Measurements from ENCODE around the gene FAM180A.
"Not testable (repeated sequence)": the region's sequence is repeated elsewhere in the genome, so short reads cannot be mapped to it uniquely, and the experiment has no call there.

Gene FAM180A

DNA sequence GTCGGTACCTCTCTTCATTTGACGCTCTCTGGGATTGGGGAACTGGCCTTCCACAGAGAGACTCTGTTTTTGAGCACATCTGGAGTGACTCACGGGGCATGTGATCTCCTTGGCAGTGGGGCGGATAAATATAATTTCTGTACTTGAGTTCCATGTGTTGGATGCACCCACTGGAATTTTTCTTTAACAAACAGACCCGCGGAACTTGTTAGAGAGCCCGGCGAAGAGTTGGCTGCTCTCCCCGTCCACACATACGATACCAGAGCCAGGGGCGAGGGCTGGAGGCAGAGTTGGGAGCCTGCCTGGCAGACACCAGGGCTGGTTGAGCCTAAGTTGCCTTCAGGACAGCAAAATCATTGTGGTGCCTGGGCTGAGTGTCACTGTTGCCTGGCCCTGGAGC lies at the start of gene FAM180A:
FAM180A (minus strand) TSS at position 44 of the 400 bp plus-strand sequence. CDS start 233 bp downstream, outside the sequence.
- DNase-seq: no peak

DNA sequence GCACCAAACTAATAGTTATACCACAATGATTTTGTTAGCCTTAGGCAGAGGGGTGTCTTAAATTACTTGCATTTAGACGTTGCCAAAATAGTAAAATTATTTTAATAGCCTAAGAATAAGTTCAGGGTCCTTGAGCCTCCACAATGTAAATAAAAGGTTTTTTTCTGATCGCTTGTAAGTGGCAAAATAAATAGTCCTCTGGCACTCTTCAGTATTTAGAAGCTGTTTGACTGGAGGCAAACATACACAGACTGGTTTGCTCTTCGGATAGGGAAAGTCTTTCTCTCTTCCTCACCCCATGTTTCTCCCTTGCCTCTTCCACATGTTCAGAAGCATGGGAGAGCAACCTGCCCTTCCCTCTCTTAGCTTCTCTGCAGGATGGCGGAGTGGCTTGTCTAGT lies 49.5 kb upstream of the FAM180A start:
- no peak for DNase-seq

DNA sequence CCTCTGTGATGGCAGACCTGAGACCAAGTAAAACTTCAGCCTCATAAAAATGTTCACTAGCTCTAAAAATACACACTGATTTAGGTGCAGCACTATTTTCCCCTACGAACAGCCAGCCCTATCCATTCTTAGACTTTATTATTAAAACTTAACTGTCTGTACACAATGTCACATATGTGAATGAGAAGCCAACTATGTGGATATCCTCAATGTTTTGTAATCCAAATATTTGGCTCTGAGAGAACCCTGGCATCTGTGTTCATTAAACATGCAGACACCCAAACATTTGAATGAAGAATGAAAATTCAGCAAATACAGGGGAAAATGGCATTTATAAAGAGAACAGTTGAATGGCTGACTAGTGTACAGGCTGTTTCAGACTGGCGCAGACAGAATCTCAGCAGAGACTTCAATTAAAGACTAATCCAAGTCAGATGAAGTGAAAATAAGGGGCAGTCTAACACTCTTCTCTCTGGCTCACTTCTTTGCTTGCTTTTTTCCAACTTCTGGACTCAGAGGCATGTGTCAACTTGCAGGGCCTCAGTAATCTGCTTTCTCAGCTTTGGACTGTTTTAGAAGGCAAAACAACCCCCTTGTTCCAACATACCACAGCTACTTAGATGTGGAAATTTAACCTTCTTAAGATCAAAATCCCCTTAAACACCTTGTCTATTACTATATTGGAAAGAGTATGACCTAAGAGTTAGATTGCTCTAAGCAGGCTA lies 47.4 kb upstream of the FAM180A start:
- no peak for DNase-seq

DNA sequence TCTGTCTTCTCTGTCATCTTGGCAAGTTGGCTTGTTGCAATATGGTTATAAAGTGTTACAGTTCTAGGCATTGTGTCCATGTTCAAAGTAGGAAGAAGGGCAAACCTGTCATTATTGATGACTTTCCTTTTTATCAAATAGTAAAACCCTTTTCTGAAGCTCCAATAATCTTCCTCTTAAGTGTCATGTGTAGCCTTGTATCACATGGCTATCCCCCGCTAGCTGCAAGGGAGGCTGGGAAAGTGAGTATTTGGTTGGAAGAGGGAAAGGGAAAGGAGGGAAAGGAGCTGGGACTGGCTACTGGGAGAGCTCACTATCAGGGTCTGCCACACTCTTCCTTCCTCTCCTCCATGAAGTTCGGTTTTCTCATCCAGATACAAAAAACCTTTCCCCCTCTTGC lies 45.2 kb upstream of the FAM180A start:
- DNase-seq: no peak

DNA sequence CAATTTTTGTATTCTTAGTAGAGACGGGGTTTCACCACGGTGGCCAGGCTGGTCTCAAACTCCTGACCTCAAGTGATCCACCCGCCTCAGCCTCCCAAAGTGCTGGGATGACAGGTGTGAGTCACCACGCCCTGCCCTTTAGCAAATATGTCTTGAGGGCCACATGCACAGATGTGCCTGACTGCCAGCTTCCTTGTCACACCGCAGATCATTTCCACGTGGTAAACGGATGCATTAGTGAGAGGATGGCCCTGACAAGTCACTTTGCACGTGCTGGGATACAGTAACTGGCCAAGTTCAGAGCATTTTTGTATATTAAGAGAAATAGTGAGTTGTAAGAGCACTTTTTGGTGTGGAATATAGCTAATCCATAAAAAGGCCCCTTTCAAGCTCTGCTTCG lies 44.3 kb upstream of the FAM180A start:
- no peak for DNase-seq

DNA sequence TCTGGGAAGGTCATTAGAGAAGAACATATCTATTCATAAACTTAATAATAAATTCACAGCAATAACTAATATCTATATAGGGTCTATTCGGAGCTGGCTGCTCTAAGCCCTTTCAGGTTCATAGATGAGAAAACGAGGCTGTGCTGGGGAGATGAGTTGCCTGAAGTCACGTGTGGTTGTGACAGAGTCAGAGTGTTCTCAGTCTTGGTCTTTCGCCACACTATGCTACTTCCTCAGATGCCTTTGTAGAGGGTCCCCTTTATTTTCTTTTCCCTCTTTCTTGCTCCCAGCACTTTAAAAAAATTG lies 43.7 kb upstream of the FAM180A start:
- no peak for DNase-seq

DNA sequence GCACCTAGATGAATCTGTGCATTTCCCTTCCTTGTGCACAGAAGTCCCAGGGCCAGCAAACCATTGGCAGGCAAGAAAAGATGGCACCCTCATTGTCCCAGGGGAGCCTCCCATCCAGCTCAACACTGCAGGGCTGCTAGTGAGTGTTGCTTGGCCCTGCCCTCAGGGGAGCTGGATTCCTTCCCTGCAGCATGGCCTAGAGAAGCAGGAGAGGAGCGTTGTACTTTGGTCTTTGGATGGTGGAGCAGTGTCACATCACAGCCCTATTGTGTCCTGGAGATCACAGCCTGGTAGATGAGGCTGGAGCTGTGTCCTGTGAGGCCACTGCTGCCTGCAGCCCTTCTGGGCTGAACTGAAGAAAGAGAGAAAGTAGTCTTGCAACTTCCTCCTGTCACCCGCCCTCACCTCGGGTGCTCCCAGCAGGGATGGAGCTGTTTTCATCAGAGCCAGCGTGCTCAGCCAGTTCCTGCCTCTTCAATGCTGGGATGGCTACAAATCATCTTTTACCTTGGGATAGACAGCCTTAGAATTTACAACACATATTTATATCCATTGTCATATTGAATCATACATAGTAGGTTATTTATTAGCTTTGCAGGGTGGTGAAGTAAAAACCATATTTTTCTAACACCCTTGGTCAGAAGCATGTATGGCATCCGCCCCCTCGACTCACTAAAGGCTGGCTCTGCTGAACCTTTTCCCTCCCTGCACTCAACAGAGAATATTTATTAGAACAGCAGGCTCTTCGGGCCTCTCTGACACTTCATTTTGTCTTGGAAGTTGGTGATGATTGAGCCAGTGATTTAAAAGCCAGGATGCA lies 43.1 kb upstream of the FAM180A start:
- no peak for DNase-seq

DNA sequence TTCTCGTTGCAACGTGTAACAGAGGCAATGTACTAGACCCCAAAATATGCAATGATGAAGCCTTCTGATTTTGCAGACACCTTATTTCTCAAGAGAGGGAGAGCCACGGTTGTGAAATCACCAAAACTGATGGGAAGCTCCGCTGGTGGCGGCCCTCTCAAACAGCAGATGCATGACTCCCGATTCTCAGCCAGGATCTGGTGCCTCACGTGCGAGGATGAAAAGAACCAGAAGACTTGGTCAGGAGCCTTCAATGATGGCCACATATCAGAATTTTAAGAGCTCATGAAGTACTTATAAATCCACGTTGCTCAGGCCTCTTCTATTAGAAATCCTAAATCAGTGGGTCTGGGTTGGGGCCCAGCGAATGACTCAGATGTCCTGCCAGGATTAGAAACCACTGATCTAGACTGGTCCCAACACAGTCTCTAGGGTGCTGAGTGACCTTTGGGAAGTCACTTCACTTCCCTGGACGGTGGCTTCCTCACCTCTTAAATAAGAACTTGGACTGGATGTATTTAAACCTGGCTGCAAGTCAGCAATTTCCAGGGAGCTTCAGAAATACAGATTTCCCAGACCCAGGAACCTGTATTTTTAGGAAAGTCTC lies 41.9 kb upstream of the FAM180A start:
- no peak for DNase-seq

DNA sequence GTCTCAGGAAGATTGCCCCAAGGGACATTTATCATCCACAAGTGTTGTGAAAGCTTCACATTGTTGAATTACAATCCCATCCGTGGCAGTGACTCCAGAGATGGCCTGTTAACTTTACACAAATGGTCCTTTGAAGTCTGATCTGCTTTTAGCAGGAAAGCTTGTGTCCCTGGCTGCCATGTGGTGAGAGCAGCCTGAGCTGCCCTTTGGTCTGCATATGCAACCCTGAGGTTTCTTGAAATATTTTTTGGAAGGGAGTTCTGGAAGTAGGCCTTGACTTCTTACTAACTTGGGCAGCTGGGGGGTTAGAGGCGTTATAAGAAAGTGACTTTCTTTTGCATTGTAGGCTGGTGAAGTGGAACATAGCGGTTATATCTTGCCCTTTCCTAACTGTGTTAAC lies 41.3 kb upstream of the FAM180A start:
- DNase-seq: no peak

DNA sequence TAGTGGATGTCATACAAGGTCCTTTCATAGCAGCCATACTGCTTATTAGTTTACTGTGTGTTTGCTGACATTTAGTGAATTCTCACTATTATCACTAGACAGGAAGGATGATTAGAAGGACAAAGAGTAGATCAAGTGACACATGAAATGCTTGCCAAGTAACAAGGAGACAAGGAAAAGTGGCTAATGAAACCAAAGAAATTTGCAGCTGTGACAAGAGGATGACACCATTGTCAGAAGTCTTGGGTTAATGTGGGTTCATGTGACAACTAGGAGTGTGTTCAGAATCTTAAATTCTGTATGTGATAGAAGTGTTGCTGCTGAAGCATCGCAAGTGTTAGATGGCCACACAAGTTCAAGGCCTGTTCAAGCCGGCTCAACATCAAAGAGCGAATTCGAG lies 40.8 kb upstream of the FAM180A start:
- DNase-seq: no peak

DNA sequence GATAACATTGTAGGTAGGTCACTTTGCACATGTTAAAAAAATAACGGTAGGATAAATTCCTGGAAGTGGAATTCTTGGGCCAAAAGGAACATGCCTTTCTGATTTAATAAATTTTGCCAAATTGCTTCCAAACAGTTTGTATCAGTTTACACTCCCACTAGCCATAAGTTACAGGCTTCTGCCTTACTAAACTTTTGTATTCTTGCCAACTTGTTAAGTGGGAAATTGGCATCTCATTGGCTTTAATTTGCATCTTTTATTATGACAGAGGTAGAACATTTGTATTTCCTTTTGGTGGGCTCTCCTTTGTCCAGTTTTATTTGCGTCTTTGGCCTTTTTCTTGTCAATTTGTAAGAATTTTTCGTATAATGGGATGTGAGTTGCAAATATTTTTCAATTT lies 38.3 kb upstream of the FAM180A start:
- no peak for DNase-seq

DNA sequence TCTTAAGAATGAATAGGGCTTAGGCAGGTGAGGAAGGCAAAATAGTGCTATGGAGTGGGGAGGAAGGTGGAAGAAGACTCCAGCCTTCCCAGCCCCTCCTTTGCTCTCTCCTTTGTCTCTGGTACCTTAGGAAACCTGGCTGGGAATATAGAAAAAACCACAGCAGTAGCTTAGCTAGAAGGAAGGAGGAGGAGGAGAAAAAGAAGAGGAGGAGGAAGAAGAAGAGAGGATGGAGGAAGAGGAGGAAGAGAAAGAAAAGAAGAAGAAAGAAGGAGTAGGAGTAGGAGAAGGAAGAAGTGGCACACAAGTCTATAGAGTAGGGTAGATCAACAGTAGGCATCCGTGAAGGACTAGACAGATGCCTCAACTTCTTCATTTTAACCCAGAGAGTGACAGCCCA lies 36.5 kb upstream of the FAM180A start:
- DNase-seq: no peak

DNA sequence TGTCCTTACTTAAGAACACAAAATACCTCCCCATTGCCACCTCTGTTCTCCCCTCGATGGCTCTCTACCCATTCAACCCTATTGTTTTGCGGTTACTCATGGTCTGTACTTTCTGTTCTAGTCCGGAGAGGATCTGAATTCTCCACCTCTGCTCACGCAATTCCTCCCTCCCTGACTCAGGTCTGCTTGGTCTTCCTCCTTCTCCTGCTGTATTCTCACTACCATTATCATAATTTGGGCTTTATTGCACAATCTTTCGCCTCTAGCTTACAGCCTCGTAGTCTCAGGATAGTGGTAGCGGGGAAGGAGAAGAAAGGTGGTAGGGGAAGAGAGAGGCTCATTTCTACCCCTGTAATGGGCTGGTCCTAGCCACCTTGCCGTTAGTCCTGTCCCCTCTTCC lies 35.4 kb upstream of the FAM180A start:
- no peak for DNase-seq

DNA sequence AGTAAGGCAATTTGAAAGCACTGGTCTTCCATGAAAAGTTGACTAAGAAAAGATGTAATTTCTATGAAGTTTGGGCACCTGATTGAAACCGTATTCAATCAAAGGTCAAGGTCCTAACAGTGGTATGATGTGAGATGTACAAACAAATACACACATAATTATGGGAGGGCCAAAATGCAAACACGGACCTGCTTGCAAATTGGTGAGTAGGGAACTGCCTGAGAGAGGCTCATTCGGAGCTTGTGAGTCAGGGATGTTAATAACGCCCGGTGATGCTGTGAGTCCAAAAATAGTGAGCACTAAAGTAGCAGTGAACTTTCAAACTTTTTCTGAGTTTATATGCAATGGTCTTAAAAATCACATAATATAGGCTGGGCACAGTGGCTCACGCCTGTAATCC lies 34.2 kb upstream of the FAM180A start:
- DNase-seq: no peak

DNA sequence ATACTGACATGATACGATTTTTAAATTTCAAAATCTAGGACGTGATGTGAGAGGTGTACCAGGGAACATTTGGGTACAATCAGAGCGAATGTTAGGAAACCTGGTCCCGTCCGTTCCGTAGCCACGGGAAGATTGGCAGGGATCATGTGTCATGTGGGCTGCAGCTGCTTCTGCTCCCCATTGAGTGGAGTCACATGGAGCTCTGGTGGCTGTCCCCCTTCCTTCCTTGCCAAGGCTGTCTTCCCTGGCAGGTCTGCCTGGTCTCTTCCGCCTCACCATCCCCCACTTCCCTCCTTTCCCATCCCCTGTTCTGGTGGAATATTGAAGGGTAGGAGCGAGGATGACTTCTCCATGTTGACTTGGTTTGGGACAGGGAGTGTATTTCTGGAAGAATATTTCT lies 33.8 kb upstream of the FAM180A start:
- DNase-seq: no peak

DNA sequence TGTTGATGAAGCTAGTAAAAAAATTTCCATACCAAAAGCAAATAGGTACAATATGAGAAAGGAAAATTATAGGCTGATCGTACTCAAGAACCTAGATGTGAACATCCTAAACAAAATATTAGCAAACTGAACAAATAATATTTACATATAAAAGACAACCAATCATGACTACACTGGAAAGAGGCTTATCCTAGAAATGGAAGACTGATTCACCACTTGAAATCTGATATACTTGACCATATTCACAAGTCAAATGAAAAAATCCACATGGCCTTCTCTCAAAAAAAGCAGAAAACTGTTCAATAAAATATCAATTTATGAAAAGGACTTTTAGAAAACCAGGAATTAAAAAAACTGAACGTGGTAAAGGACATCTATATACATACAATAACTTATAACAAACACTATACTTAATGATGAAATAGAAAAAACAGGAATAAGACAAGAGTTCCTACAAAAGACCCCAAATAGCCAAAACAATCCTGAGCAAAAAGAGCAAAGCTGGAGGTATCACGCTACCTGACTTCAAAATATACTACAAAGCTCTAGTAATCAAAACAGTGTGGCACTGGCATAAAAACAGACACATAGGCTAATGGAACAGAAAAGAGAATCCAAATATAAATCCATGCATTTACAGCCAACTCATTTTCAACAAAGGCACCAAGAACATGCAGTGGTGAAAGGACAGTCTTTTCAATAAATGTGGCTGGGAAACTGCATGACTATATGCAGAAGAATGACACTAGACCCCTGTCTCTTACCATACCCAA lies 29.2 kb upstream of the FAM180A start:
- DNase-seq: no peak

DNA sequence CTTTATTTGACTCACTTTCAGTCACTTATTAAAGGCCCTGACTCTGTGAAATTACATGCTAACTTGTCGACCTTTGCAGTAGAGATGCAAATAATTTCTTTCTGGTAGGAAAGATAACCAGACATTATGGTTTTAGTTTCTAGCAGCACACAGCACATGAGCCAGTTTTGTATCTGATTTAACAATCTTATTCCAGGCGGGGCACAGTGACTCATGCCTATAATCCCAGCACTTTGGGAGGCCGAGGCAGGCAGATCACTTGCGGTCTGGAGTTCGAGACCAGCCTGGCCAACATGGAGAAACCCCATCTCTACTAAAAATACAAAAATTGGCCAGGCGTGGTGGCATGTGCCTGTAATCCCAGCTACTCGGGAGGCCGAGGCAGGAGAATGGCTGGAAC lies 27.3 kb upstream of the FAM180A start:
- DNase-seq: not testable (repeated sequence)

DNA sequence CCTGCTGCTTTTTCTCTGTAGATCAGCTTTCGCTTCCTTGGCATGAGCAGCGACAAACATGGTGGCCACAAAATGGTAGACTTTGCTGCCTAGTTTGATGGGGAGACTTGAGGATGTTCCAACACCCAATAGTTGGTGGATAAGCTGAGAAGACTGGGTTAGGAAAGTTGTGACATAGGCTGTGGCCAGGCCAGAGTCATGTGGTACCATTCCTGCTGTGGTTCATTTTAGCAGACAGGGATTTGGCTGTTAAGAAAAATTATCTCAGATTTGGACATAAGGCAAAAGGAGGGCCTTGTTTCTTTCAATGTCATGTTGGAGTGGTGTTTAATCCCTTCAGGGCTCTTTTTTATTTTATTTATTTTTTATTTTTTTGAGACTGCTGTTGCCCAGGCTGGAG lies 26.6 kb upstream of the FAM180A start:
- no peak for DNase-seq

DNA sequence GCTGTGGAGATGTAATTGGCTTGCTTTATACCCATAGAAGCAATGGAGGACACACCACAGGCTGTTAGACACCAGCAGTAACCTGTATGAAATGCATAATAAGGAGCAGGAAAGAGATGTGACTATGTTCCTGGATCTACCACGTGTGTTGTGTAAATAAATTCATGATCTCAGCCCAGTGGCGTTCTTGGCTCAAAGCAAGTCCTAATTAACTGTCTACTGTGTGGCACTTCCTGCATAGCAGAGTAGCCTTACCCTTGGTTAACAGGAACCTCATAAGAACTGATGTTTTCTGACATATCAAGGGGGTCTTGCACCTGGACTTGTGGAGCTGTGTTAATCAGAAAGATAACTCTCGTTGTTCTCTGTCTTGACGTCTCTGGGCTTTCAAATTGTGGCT lies 25.7 kb upstream of the FAM180A start:
- no peak for DNase-seq

DNA sequence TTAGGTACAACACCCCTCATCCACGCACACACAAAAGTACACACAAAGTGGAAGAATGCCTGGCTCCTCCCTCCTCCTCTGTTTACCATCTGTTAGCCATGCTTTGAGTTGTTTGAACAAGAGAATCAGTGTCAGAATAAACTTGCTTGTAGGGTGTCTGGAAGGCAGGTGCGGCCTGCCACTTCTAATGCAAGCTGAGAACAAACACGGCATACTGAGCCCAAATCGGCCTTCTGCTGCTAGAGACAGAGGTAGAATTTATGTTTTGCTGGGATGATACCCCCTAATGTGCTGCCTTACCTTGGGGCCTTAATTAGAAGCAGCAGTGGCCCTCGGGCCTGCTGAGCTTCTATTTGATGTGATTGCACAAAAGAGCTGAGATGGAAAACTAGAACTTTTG lies 24.9 kb upstream of the FAM180A start:
- DNase-seq: no peak

DNA sequence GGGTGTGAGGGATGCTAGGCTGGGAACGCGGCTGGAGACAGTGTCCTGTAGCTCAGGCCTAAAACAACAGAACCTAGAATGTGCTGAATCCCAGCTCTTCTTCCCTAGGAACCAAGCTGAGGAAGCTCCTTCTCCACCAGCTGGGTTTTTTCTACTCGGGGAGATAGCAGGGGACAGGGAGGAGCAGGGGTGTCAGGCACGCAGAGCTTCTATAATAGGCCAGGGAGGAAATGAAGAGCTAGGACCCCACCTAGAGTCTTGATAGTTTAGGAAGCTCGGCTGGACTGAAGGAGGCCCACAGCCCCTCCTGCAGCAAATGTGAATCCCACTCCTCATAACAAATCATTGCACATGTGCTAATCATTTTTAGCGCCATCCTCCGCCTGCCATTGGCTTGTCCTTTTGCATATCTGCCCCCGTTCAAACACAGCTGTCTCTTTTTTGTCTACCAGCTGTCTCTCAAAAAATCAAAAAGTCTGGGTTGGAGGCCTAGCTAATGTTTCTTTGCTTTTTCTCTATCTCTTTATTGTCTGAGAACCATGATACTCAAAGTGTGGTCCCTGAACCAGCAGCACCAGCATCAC lies 24.1 kb upstream of the FAM180A start:
- no peak for DNase-seq

DNA sequence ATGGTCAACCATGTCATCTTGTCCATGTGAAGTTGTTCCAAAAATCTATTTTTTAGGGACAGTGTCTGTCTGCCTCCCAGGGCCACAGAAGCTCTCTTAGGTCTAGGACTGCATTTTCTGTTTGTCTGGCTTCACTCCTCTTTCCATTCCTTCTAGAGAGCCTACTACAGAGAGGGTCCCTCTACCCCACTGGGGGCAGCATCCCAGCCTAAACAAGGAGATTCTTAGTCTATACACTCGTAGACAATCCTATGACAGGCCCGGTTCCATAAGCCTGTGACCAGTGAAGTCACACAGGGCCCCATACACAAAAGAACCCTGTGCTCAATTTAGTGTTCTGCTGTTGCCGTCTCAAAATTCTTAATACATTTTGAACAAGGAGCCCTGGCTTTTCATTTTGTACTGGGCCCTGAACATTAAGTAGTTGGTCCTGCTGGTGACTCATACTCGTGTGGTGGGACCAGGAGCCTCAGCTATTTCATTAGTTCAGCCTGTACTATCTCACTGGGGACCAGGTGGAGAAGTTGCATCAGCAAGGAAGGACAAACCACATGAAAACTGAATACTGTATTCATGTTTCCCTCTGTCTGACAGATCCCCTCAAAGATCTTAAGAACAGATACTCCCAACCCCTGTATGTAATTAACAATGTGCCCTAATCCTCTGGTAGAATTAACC lies 23.5 kb upstream of the FAM180A start:
- no peak for DNase-seq

DNA sequence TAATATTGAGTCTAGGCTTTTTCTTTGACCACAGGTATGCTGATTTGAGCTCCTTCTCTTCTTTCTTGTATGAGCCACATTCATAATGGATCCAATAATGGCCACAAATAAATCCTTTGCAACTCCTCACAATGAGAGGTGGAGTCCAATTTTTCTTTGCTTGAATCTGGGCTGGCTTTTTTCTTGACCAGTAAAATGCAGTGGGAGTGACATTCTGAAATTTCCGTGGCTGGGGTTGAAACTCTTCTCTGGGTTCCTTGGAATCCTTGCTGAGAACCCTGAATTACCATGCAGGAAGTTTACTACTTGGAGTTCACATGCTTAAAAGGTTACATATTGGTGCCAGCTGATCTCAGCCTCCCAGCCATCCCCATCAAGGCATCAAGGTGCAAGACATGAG lies 22.4 kb upstream of the FAM180A start:
- no peak for DNase-seq

Data from activated CD4-positive, CD25-positive, alpha-beta regulatory T cell (primary cell).